Measurements from ENCODE around the gene SAMD4B.

- TF ChIP-seq EP300 (IDR thresholded peaks at IDR 0.05), result no peak
- TF ChIP-seq CTCF (IDR thresholded peaks at IDR 0.05), result peak; percentile 92 to 96 (median 96)
- peak; percentile 28 for TF ChIP-seq POLR2A (IDR thresholded peaks at IDR 0.05)
Measured at GRCh38 chr19:39397360-39398296, 55.4 kb downstream of the SAMD4B start.
